ENCODE data around the gene DDX49. TPM values are rescaled to one million over a fixed set of nuclear protein-coding genes. Genes with fewer than 3 reads are reported as not detected.

Gene DDX49
- total and polyA plus RNA-seq, 2 donors from 2014 or later, result 39.5 to 40.6 TPM

DNA sequence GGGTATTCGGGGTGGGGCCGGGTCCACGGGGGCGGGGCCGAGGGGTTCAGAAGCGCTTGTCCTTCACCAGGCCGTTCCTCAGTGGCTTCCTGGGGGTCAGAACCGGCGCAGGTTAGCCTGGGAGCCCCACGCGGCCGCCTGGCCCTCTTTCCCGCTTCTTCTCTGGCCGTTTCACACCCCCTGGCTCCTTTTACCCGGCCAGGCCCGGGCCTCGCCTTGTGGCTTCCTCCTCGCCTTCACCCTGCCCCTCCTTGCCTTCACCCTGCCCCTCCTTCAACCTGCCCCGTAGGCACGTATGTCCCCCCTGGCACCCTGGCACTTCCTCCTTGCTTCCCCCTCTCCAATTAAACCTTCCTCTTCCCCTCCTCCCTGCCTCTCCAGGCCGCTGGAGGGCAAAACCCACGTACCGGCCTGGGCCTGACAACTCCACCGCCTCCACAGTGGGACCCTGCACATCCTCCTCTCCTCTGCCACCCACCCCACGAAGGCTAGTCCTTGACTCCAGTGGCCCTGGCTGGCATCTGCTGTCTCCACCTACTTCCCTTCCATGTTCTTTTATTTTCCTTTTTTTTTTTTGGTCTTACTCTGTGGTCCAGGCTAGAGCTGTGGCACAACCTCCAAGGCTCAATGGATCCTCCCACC is 48.9 kb upstream of the DDX49 start:
- DNase-seq, result no peak
- Histone ChIP-seq H3K4me3 (ENCODE audit: low read length in 3 of 3) (no peak overlapping the region), H3K4me1 (ENCODE audit: control insufficient read depth in 2 of 3, insufficient read depth in 2 of 3, low read depth in 1 of 3, low read length in 3 of 3) (no peaks in the 10 kb centered on the region), H3K9ac (ENCODE audit: low read length in 3 of 3) (no peak overlapping the region), H3K36me3 (ENCODE audit: control insufficient read depth in 2 of 3, insufficient read depth in 3 of 3, low read length in 3 of 3) (peaks cover 0 to 20% (median 0%) of the 10 kb centered on the region in 3 donors), H3K27ac (ENCODE audit: low read depth in 2 of 2, low read length in 2 of 2) (no peak overlapping the region), H3K27me3 (ENCODE audit: control insufficient read depth, insufficient read depth, low read length) (no peaks in the 10 kb centered on the region), H3K9me3 (ENCODE audit: control insufficient read depth in 2 of 3, insufficient read depth in 1 of 3, low read length in 3 of 3) (no peaks in the 10 kb centered on the region)
- TF ChIP-seq, protein P1, sequence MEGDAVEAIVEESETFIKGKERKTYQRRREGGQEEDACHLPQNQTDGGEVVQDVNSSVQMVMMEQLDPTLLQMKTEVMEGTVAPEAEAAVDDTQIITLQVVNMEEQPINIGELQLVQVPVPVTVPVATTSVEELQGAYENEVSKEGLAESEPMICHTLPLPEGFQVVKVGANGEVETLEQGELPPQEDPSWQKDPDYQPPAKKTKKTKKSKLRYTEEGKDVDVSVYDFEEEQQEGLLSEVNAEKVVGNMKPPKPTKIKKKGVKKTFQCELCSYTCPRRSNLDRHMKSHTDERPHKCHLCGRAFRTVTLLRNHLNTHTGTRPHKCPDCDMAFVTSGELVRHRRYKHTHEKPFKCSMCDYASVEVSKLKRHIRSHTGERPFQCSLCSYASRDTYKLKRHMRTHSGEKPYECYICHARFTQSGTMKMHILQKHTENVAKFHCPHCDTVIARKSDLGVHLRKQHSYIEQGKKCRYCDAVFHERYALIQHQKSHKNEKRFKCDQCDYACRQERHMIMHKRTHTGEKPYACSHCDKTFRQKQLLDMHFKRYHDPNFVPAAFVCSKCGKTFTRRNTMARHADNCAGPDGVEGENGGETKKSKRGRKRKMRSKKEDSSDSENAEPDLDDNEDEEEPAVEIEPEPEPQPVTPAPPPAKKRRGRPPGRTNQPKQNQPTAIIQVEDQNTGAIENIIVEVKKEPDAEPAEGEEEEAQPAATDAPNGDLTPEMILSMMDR (IDR thresholded peaks at IDR 0.05; ENCODE audit: borderline replicate concordance, extremely low read depth, insufficient read depth), result no peak
- FAIRE-seq, result no peak
- intact Hi-C loops (cut with DNase I), result no loop called here

DNA sequence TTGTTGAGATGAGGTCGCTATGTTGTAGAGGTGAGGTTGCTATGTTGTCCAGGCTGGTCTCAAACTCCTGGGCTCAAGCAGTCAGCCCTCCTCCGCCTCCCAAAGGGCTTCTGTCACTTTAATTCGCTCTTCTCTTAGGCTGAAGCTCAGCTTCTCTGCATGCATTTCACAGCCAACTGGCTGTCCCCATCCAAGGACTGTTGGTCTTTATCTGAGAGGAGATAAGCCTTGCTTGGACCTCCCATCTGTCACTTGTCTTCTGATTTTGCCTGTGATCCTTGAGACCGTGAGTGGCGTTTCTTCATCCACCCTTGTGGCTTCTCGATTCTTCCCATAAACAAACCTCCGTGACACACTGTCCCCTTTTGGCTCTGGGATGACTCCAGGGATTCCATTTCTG is 48.0 kb upstream of the DDX49 start:
- Histone ChIP-seq H3K4me1 (ENCODE audit: control insufficient read depth in 2 of 3, insufficient read depth in 2 of 3, low read depth in 1 of 3, low read length in 3 of 3) (no peaks in the 10 kb centered on the region), H3K4me3 (ENCODE audit: low read length in 3 of 3) (no peak overlapping the region), H3K9me3 (ENCODE audit: control insufficient read depth in 2 of 3, insufficient read depth in 1 of 3, low read length in 3 of 3) (no peaks in the 10 kb centered on the region), H3K9ac (ENCODE audit: low read length in 3 of 3) (no peak overlapping the region), H3K27ac (ENCODE audit: low read depth in 2 of 2, low read length in 2 of 2) (no peak overlapping the region), H3K36me3 (ENCODE audit: control insufficient read depth in 2 of 3, insufficient read depth in 3 of 3, low read length in 3 of 3) (peaks cover 0 to 13% (median 0%) of the 10 kb centered on the region in 3 donors), H3K27me3 (ENCODE audit: control insufficient read depth, insufficient read depth, low read length) (no peaks in the 10 kb centered on the region)
- TF ChIP-seq, protein P1 (IDR thresholded peaks at IDR 0.05; ENCODE audit: borderline replicate concordance, extremely low read depth, insufficient read depth), result no peak
- intact Hi-C loops (cut with DNase I), result no loop called here
- FAIRE-seq (no peak), DNase-seq (no peak)

DNA sequence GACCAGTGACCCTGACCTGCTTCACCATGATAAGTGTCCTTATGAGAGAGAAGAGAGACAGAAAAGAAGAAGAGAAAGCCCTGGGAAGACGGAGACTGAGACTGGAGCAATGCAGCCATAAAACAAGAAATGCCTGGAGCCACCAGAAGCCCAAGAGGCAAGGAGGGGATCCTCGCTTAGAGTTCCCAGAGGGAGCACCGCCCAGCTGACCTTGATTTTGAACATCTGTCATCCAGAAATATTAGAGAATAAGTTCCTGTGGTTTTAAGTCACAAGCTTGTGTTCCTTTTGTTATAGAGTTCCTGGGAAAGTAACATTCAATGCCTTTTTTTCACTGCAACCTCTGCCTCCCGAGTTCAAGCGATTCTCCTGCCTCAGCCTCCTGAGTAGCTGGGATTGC is 43.8 kb upstream of the DDX49 start:
- Histone ChIP-seq H3K36me3 (ENCODE audit: control insufficient read depth in 2 of 3, insufficient read depth in 3 of 3, low read length in 3 of 3) (no peaks in the 10 kb centered on the region), H3K9ac (ENCODE audit: low read length in 3 of 3) (no peak overlapping the region), H3K27me3 (ENCODE audit: control insufficient read depth, insufficient read depth, low read length) (no peaks in the 10 kb centered on the region), H3K4me1 (ENCODE audit: control insufficient read depth in 2 of 3, insufficient read depth in 2 of 3, low read depth in 1 of 3, low read length in 3 of 3) (no peaks in the 10 kb centered on the region), H3K4me3 (ENCODE audit: low read length in 3 of 3) (no peak overlapping the region), H3K27ac (ENCODE audit: low read depth in 2 of 2, low read length in 2 of 2) (no peak overlapping the region), H3K9me3 (ENCODE audit: control insufficient read depth in 2 of 3, insufficient read depth in 1 of 3, low read length in 3 of 3) (no peaks in the 10 kb centered on the region)
- TF ChIP-seq, protein P1 (IDR thresholded peaks at IDR 0.05; ENCODE audit: borderline replicate concordance, extremely low read depth, insufficient read depth), result no peak
- intact Hi-C loops (cut with DNase I), result no loop called here
- no peak for FAIRE-seq
- DNase-seq, result no peak

DNA sequence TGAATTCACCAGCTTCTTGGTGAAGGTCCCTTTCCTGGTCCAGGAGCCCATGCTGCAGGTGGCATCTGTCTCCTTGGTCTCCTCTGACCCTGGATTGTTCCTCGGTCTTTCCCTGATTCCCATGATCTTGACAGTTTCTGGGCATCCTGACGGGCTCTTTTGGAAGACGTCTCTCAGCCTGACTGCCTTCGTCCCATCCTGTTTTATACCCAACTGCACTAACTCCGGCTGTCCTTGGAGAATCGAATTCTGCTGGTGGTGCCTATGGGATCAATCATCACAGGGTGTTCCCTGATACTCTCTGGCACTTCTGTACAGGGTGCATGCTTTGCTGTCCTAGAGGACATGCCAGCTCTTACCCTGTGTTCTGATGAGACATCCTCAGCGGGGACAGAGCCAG is 42.6 kb upstream of the DDX49 start:
- Histone ChIP-seq H3K27ac (ENCODE audit: low read depth in 2 of 2, low read length in 2 of 2) (no peak overlapping the region), H3K4me1 (ENCODE audit: control insufficient read depth in 2 of 3, insufficient read depth in 2 of 3, low read depth in 1 of 3, low read length in 3 of 3) (no peaks in the 10 kb centered on the region), H3K9ac (ENCODE audit: low read length in 3 of 3) (no peak overlapping the region), H3K9me3 (ENCODE audit: control insufficient read depth in 2 of 3, insufficient read depth in 1 of 3, low read length in 3 of 3) (no peaks in the 10 kb centered on the region), H3K27me3 (ENCODE audit: control insufficient read depth, insufficient read depth, low read length) (no peaks in the 10 kb centered on the region), H3K36me3 (ENCODE audit: control insufficient read depth in 2 of 3, insufficient read depth in 3 of 3, low read length in 3 of 3) (no peaks in the 10 kb centered on the region), H3K4me3 (ENCODE audit: low read length in 3 of 3) (no peak overlapping the region)
- TF ChIP-seq, protein P1 (IDR thresholded peaks at IDR 0.05; ENCODE audit: borderline replicate concordance, extremely low read depth, insufficient read depth), result no peak
- FAIRE-seq (no peak), DNase-seq (no peak)
- intact Hi-C loops (cut with DNase I), result no loop called here
